PC-9 (cell line): ENCODE data around the gene SPINT3. TPM values are rescaled to one million over a fixed set of nuclear protein-coding genes. Genes with fewer than 3 reads are reported as not detected.

Experiments
- BruUV-seq: library from RNA; stranded (reverse); fragments of 400-500 nt; replicated peaks from 2 replicates; lab custom pipeline; 2021; lab: Mats Ljungman, UMichigan
- CTCF ChIA-PET: fragments of 300-600 bp; sonication (Branson Sonifier 250); formaldehyde crosslinking; loops from one replicate; lab custom pipeline; 2022; ENCODE audit warnings: antibody characterized with exemption; lab: Charles Lee
- POLR2A ChIA-PET: fragments of 300-600 bp; sonication (Branson Sonifier 250); formaldehyde crosslinking; loops from one replicate; lab custom pipeline; 2022; ENCODE audit warnings: antibody characterized with exemption; ENCODE audit not compliant: unreplicated experiment; lab: Charles Lee
- DNase-seq, 2 experiments: peaks; one replicate each; pipeline versions ENCODE4 v3.0.0 to v3.0.0-alpha.2; 2015 to 2022; ENCODE audit warnings: mixed read lengths in 1 of 2
- H2AFZ ChIP-seq: fragments of 200-600 bp; sonication (generic); 2 replicates; pipeline ENCODE4 v1.8.1; 2017; ENCODE audit warnings: antibody characterized with exemption
- H3F3A ChIP-seq: fragments of 200-600 bp; sonication (generic); 2 replicates; pipeline ENCODE4 v1.8.1; 2017; ENCODE audit warnings: antibody characterized with exemption, mild to moderate bottlenecking, low read depth; ENCODE audit not compliant: insufficient read depth
- H3K27ac ChIP-seq: fragments of 200-600 bp; sonication (generic); 2 replicates; pipeline ENCODE4 v1.6.1; 2016; ENCODE audit warnings: mixed run types
- H3K27me3 ChIP-seq: fragments of 200-600 bp; sonication (generic); 2 replicates; pipeline ENCODE4 v1.6.1; 2016; ENCODE audit warnings: low read depth, mixed run types; ENCODE audit not compliant: insufficient read depth
- H3K36me3 ChIP-seq: fragments of 200-600 bp; sonication (generic); 2 replicates; pipeline ENCODE4 v1.6.1; 2016; ENCODE audit warnings: low read depth, mixed run types
- H3K4me1 ChIP-seq: fragments of 200-600 bp; sonication (generic); replicated peaks from 2 replicates; pipeline ENCODE4 v1.6.1; 2016; ENCODE audit warnings: mixed run types; ENCODE audit not compliant: insufficient read depth
- H3K4me2 ChIP-seq: fragments of 200-600 bp; sonication (generic); 2 replicates; pipeline ENCODE4 v1.6.1; 2017; ENCODE audit warnings: mixed run types
- H3K4me3 ChIP-seq: fragments of 200-600 bp; sonication (generic); 2 replicates; pipeline ENCODE4 v1.6.1; 2016; ENCODE audit warnings: mixed run types
- H3K79me2 ChIP-seq: fragments of 200-600 bp; sonication (generic); 2 replicates; pipeline ENCODE4 v1.6.1; 2017; ENCODE audit warnings: low read depth, mixed run types
- H3K9me2 ChIP-seq: fragments of 200-600 bp; sonication (generic); 2 replicates; pipeline ENCODE4 v1.8.1; 2017; ENCODE audit warnings: mild to moderate bottlenecking; ENCODE audit not compliant: insufficient read depth
- H3K9me3 ChIP-seq: fragments of 200-600 bp; sonication (generic); 2 replicates; pipeline ENCODE4 v1.8.1; 2016; ENCODE audit warnings: low read depth; ENCODE audit not compliant: insufficient read depth
- H4K20me1 ChIP-seq: fragments of 200-600 bp; sonication (generic); 2 replicates; pipeline ENCODE4 v1.8.1; 2017; ENCODE audit not compliant: insufficient read depth
- CTCF ChIP-seq: fragments of 200-600 bp; sonication (generic); conservative IDR thresholded peaks from 2 replicates; pipeline ENCODE4 v1.6.1; 2017; ENCODE audit warnings: mixed run types, antibody characterized with exemption, mild to moderate bottlenecking, moderate library complexity
- EZH2 ChIP-seq: fragments of 200-600 bp; sonication (generic); IDR thresholded peaks from 2 replicates; pipeline ENCODE4 v1.8.0; 2017; ENCODE audit warnings: antibody characterized with exemption, low read depth
- intact Hi-C: fragments of 100-400 bp; cut with micrococcal nuclease; formaldehyde crosslinking; loops from one replicate; pipeline ENCODE4 v1.10.0; 2022; ENCODE audit not compliant: unreplicated experiment
- total RNA-seq: library from RNA; stranded (reverse); gene quantifications from 2 replicates; pipeline ENCODE4 v1.2.3, GENCODE V29; 2021

The SPINT3 gene
- total RNA-seq, 1 experiment from 2014 or later = not detected

GRCh38 chr20:45509091-45509490, 6.3 kb downstream of the SPINT3 start:
- CTCF ChIA-PET = interaction anchor here (0.7 kb wide), 1 partner anchor 262 kb away, joined by 26 read pairs; no protein-coding TSS in a partner anchor
- BruUV-seq = no TSS peak
- Histone ChIP-seq H3K4me3 (no peak overlapping the region), H3K27ac (peak overlapping the region; percentile 95), H3K27me3 (no peaks in the 10 kb centered on the region), H4K20me1 (no peaks in the 10 kb centered on the region), H3K36me3 (no peaks in the 10 kb centered on the region), H3K4me1 (peaks cover 45% of the 10 kb centered on the region), H3K4me2 (peak overlapping the region; percentile 49), H3F3A (peaks cover 27% of the 10 kb centered on the region), H2AFZ (no peak overlapping the region), H3K9me2 (no peaks in the 10 kb centered on the region), H3K9me3 (0 out of 2 replicates have a peak, but pooled peaks cover 3% of the 10 kb centered on the region), H3K79me2 (no peaks in the 10 kb centered on the region)
- TF ChIP-seq CTCF = no peak
- TF ChIP-seq EZH2 = no peak
- POLR2A ChIA-PET = interaction anchor here (0.6 kb wide), 1 partner anchor 18 kb away, joined by 13 read pairs; no protein-coding TSS in a partner anchor
- intact Hi-C loops = no loop called here
- DNase-seq = no peak

- Histone ChIP-seq H3K27me3 (no peaks in the 10 kb centered on the region), H3K4me3 (peak overlapping the region; percentile 7; the same call in 1 of the 2 replicates), H2AFZ (no peak overlapping the region), H3K36me3 (no peaks in the 10 kb centered on the region), H3K79me2 (no peaks in the 10 kb centered on the region), H3K9me2 (no peaks in the 10 kb centered on the region), H4K20me1 (no peaks in the 10 kb centered on the region), H3K27ac (peak overlapping the region; percentile 95), H3K9me3 (0 out of 2 replicates have a peak, but pooled peaks cover 3% of the 10 kb centered on the region), H3K4me1 (peaks cover 45% of the 10 kb centered on the region), H3K4me2 (peak overlapping the region; percentile 61), H3F3A (peaks cover 27% of the 10 kb centered on the region)
- TF ChIP-seq EZH2 (no peak), CTCF (no peak)
- intact Hi-C loops = loop anchor here (1.0 kb wide), 1 partner anchor 10 kb away; no protein-coding TSS in a partner anchor
- DNase-seq = peak; percentile 61 to 96
- CTCF ChIA-PET = interaction anchor here (0.7 kb wide), 1 partner anchor 263 kb away, joined by 26 read pairs; no protein-coding TSS in a partner anchor
- BruUV-seq = no TSS peak
- POLR2A ChIA-PET = interaction anchor here (0.6 kb wide), 1 partner anchor 19 kb away, joined by 13 read pairs; no protein-coding TSS in a partner anchor
These were observed 7.1 kb downstream of the SPINT3 start for GRCh38 chr20:45508068-45508886.

- no peaks in the 10 kb centered on the region for H3K36me3 ChIP-seq
- TF ChIP-seq CTCF = no peak
- no peak for TF ChIP-seq EZH2
- no TSS peak for BruUV-seq
- peaks cover 27% of the 10 kb centered on the region for H3F3A ChIP-seq
- H3K4me3 ChIP-seq = peak overlapping the region; percentile 7; the same call in 1 of the 2 replicates
- H3K27me3 ChIP-seq = no peaks in the 10 kb centered on the region
- H3K4me2 ChIP-seq = peak overlapping the region; percentile 61
- intact Hi-C loops = loop anchor here (1.0 kb wide), 1 partner anchor 18 kb away; no protein-coding TSS in a partner anchor
- H3K79me2 ChIP-seq = no peaks in the 10 kb centered on the region
- no peak overlapping the region for H2AFZ ChIP-seq
- H3K9me3 ChIP-seq = 0 out of 2 replicates have a peak, but pooled peaks cover 3% of the 10 kb centered on the region
- H4K20me1 ChIP-seq = no peaks in the 10 kb centered on the region
- ChIA-PET POLR2A (no interaction called here), CTCF (no interaction called here)
- H3K27ac ChIP-seq = peak overlapping the region; percentile 95
- no peaks in the 10 kb centered on the region for H3K9me2 ChIP-seq
- DNase-seq = peak in 1 of 2 experiments; percentile 86
- H3K4me1 ChIP-seq = peaks cover 45% of the 10 kb centered on the region
These were observed 8.2 kb downstream of the SPINT3 start for GRCh38 chr20:45507011-45507820.
